OCI-M2 (cell line): ENCODE measurements around the gene ARID3A.

Experiments
- DNase-seq: peaks from one replicate; lab custom pipeline; 2025; ENCODE audit not compliant: unreplicated experiment; lab: John Stamatoyannopoulos, UW

ARID3A gene

GRCh38 chr19:911197-912033 is 14.4 kb upstream of the ARID3A start:
- DNase-seq = no peak

GRCh38 chr19:912181-913079 is 13.4 kb upstream of the ARID3A start:
- DNase-seq = no peak

- DNase-seq = no peak
Observed at GRCh38 chr19:913080-913748, 12.6 kb upstream of the ARID3A start, which contains the start of gene R3HDM4. TSS of gene R3HDM4 (minus strand) at chr19:913219. CDS start at chr19:913157, 62 bp downstream.

- no peak for DNase-seq
Observed at GRCh38 chr19:916645-917322, 9.1 kb upstream of the ARID3A start.

- no peak for DNase-seq
Observed at GRCh38 chr19:917323-918151, 8.3 kb upstream of the ARID3A start, which contains the start of gene KISS1R. TSS of gene KISS1R (plus strand) at chr19:917333. CDS start at chr19:917503, 170 bp downstream.

- DNase-seq = no peak
Observed at GRCh38 chr19:918152-918437, 7.7 kb upstream of the ARID3A start.

- no peak for DNase-seq
Observed at GRCh38 chr19:918481-919198, 7.2 kb upstream of the ARID3A start.

GRCh38 chr19:919199-920050 is 6.4 kb upstream of the ARID3A start:
- no peak for DNase-seq

GRCh38 chr19:920051-920864 is 5.6 kb upstream of the ARID3A start:
- no peak for DNase-seq

GRCh38 chr19:924553-925086 is 1.2 kb upstream of the ARID3A start:
- DNase-seq = no peak

GRCh38 chr19:925087-925525 is 729 bp upstream of the ARID3A start:
- DNase-seq = no peak

GRCh38 chr19:926323-926588 is 421 bp downstream of the ARID3A start:
- no peak for DNase-seq

GRCh38 chr19:926589-927350 is 935 bp downstream of the ARID3A start:
- DNase-seq = no peak

- no peak for DNase-seq
Observed at GRCh38 chr19:927351-927779, 1.5 kb downstream of the ARID3A start.

- no peak for DNase-seq
Observed at GRCh38 chr19:927780-928401, 2.1 kb downstream of the ARID3A start.

GRCh38 chr19:928471-929202 is 2.8 kb downstream of the ARID3A start:
- no peak for DNase-seq
